Adrenal gland (tissue), 12 donors: ENCODE measurements around the gene SCAF8. TPM values are rescaled to one million over a fixed set of nuclear protein-coding genes. Genes with fewer than 3 reads are reported as not detected.

Experiments used
- DNase-seq, 7 donors: peaks; one replicate each; pipeline ENCODE4 v3.0.0-alpha.2; 2019 to 2020
- H3K27ac ChIP-seq, 5 donors: fragments of 200-600 bp; sonication (generic) in 4 of 5; 1 replicate in 3 of 5; 2 replicates in 2 of 5; pipeline versions ENCODE4 v1.5.1 to v1.8.0; 2016 to 2020; ENCODE audit warnings: mild to moderate bottlenecking in 1 of 5
- H3K27me3 ChIP-seq: fragments of 200-600 bp; 2 replicates; pipeline ENCODE4 v1.8.0; 2021
- H3K36me3 ChIP-seq, 2 donors: fragments of 200-600 bp; replicated peaks in 1 of 2; 1 replicate in 1 of 2; 2 replicates in 1 of 2; pipeline versions ENCODE4 v1.5.1 to v1.8.0; 2018 to 2022
- H3K4me1 ChIP-seq, 2 donors: fragments of 200-600 bp; replicated peaks in 1 of 2; 1 replicate in 1 of 2; 2 replicates in 1 of 2; pipeline versions ENCODE4 v1.5.1 to v1.8.0; 2018 to 2021
- H3K4me3 ChIP-seq, 4 donors: fragments of 200-600 bp; sonication (generic) in 3 of 4; one replicate each; pipeline ENCODE4 v1.5.1; 2016 to 2018
- H3K9me3 ChIP-seq, 3 donors: fragments of 200-600 bp; sonication (generic) in 1 of 3; replicated peaks in 1 of 3; 1 replicate in 2 of 3; 2 replicates in 1 of 3; pipeline versions ENCODE4 v1.5.1 to v1.8.0; 2016 to 2021
- CTCF ChIP-seq, 6 experiments: fragments of 450-650 bp in 4 of 6; fragments of 200-600 bp in 2 of 6; sonication (generic) in 1 of 6; IDR thresholded peaks; 1 replicate in 5 of 6; 2 replicates in 1 of 6; pipeline versions ENCODE4 v1.5.1 to v1.8.0; 2016 to 2021; ENCODE audit warnings: antibody characterized with exemption in 6 of 6, mild to moderate bottlenecking in 2 of 6, moderate library complexity in 1 of 6
- POLR2A ChIP-seq, 2 donors: fragments of 450-650 bp; IDR thresholded peaks; one replicate each; pipeline ENCODE4 v1.6.1; 2017; ENCODE audit warnings: antibody characterized with exemption in 2 of 2, mild to moderate bottlenecking in 2 of 2, moderate library complexity in 1 of 2
- WGBS, 4 donors: extraction: QIAGEN DNeasy Blood & Tissue Kit in 2 of 4; methylation state at CpG; one replicate each; pipeline versions ENCODE4 v1.1.5 to v1.1.7; 2013 to 2017; 5-methylcytosine and 5-hydroxymethylcytosine counted together
- intact Hi-C, 2 donors: fragments of 100-400 bp; cut with DNase I; formaldehyde crosslinking; loops; one replicate each; pipeline versions ENCODE4 v1.14.1 to v1.15.0; 2022 to 2023
- polyA plus RNA-seq, 3 donors: library from polyadenylated mRNA; stranded (reverse); fragments of 200-250 nt in 2 of 3; fragments of 350-450 nt in 1 of 3; fragmentation: Illumina TruSeq in 1 of 3; extraction: RNeasy Lipid Tissue Mini Kit (QIAGEN cat#74804) in 1 of 3; gene quantifications; one replicate each; pipeline ENCODE4 v1.2.3, GENCODE V29; 2013 to 2014
- total RNA-seq, 9 donors: library from RNA; depleted of rRNA in 4 of 9; stranded (reverse); fragments of >200 nt in 4 of 9; fragments of 120-200 nt in 1 of 9; fragmentation: NEBNext Ultra II Directional in 1 of 9; extraction: Animal tissue kit (Norgen Biotek cat#: 25700) in 1 of 9; gene quantifications; one replicate each; pipeline versions ENCODE4 v1.1.0 to v1.2.4, GENCODE V29; 2013 to 2023
- donor health status: healthy with polysubstance abuse.
- donor health status: Bipolar disorder and iron deficiency.
- donor health status: DM: yes; HTN: yes; CAD: no.
- donor health status: DM: no; HTN: no; CAD: no.
- donor health status: DM: no; HTN: no; CAD: no.
- donor health status: DM: yes; HTN: yes; CAD: no.

SCAF8 gene
- total and polyA plus RNA-seq, 12 donors, result 13.9 to 41.5 (median 34.8) TPM

- peaks cover 0 to 4% of the 10 kb centered on the region in 2 donors for H3K4me1 ChIP-seq
- TF ChIP-seq POLR2A (IDR thresholded peaks at IDR 0.05) (no peak), CTCF (IDR thresholded peaks at IDR 0.05) (no peak)
- intact Hi-C loops, result no loop called here
- H3K27ac ChIP-seq, result no peak overlapping the region
- H3K4me3 ChIP-seq, result no peak overlapping the region
- H3K36me3 ChIP-seq, result no peaks in the 10 kb centered on the region
- DNase-seq, result no peak
- no peaks in the 10 kb centered on the region for H3K9me3 ChIP-seq
- no peaks in the 10 kb centered on the region for H3K27me3 ChIP-seq
- WGBS, 4 donors, result 93 to 98% (median 95%) methylated on average over 5 of the region's 5 CpGs
Measured at GRCh38 chr6:154857529-154857928, 124.3 kb downstream of the SCAF8 start.

GRCh38 chr6:154861825-154862224 is 128.6 kb downstream of the SCAF8 start:
- no peaks in the 10 kb centered on the region for H3K27me3 ChIP-seq
- no peaks in the 10 kb centered on the region for H3K9me3 ChIP-seq
- H3K4me1 ChIP-seq, result no peaks in the 10 kb centered on the region
- intact Hi-C loops, result loop anchor here in 1 of 2 donors (10.0 kb wide), 1 partner anchor 313 kb away; no protein-coding TSS in a partner anchor
- no peaks in the 10 kb centered on the region for H3K36me3 ChIP-seq
- H3K27ac ChIP-seq, result no peak overlapping the region
- H3K4me3 ChIP-seq, result no peak overlapping the region
- no peak for TF ChIP-seq POLR2A (IDR thresholded peaks at IDR 0.05)
- no peak for TF ChIP-seq CTCF (IDR thresholded peaks at IDR 0.05)
- DNase-seq, result no peak
- WGBS, 4 donors, result 10 to 55% (median 53%) methylated on average over 1 of the region's 1 CpG

GRCh38 chr6:154862536-154862935 is 129.3 kb downstream of the SCAF8 start:
- TF ChIP-seq CTCF (IDR thresholded peaks at IDR 0.05), result no peak
- TF ChIP-seq POLR2A (IDR thresholded peaks at IDR 0.05), result no peak
- Histone ChIP-seq H3K4me3 (no peak overlapping the region), H3K27ac (no peak overlapping the region), H3K36me3 (no peaks in the 10 kb centered on the region), H3K27me3 (no peaks in the 10 kb centered on the region), H3K9me3 (no peaks in the 10 kb centered on the region), H3K4me1 (no peaks in the 10 kb centered on the region)
- DNase-seq, result no peak
- 91 to 95% (median 93%) methylated on average over 11 of the region's 11 CpGs for WGBS, 4 donors
- intact Hi-C loops, result loop anchor here in 1 of 2 donors (10.0 kb wide), 1 partner anchor 312 kb away; no protein-coding TSS in a partner anchor

- no peaks in the 10 kb centered on the region for H3K4me1 ChIP-seq
- H3K4me3 ChIP-seq, result no peak overlapping the region
- TF ChIP-seq CTCF (IDR thresholded peaks at IDR 0.05), result no peak
- TF ChIP-seq POLR2A (IDR thresholded peaks at IDR 0.05), result no peak
- H3K36me3 ChIP-seq, result no peaks in the 10 kb centered on the region
- intact Hi-C loops, result loop anchor here in 1 of 2 donors (10.0 kb wide), 1 partner anchor 311 kb away; no protein-coding TSS in a partner anchor
- H3K27me3 ChIP-seq, result no peaks in the 10 kb centered on the region
- 67 to 80% (median 79%) methylated on average over 3 of the region's 3 CpGs for WGBS, 4 donors
- no peak overlapping the region for H3K27ac ChIP-seq
- DNase-seq, result no peak
- no peaks in the 10 kb centered on the region for H3K9me3 ChIP-seq
Measured at GRCh38 chr6:154864066-154864430, 130.8 kb downstream of the SCAF8 start.
